Lower leg skin (tissue), 3 donors: Measurements from ENCODE around the gene CYS1.

Experiments used
- POLR2A ChIP-seq, 2 donors: fragments of 450-650 bp; IDR thresholded peaks; one replicate each; pipeline ENCODE4 v1.6.1; 2016 to 2017; ENCODE audit warnings: antibody characterized with exemption in 2 of 2, mild to moderate bottlenecking in 1 of 2, moderate library complexity in 1 of 2
- TF ChIP-seq, protein P1 (sequence below), 3 donors: fragments of 450-650 bp; IDR thresholded peaks; one replicate each; pipeline ENCODE4 v1.5.1; 2016; ENCODE audit warnings: antibody characterized with exemption in 3 of 3, mild to moderate bottlenecking in 3 of 3, moderate library complexity in 2 of 3

DNA sequence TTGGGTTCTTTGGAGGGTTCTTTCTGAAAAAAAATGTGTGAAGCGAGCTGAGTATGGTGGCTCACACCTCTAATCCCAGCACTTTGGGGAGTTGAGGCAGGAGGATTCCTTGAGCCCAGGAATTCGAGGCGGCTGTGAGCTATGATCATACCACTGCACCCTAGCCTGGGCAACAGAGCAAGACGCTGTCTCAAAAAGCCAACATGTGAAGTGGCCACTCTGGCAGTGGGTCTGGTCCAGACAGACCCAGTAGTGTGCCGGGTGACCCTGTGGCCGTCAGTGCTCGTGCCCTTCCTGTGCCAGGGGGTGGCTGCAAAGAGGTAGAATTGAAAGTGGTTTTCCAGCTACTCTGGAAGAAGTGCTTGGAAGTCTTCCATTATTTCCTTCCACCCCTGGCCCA is 25.2 kb downstream of the CYS1 start:
- TF ChIP-seq POLR2A (IDR thresholded peaks at IDR 0.05), result no peak
- TF ChIP-seq, protein P1, sequence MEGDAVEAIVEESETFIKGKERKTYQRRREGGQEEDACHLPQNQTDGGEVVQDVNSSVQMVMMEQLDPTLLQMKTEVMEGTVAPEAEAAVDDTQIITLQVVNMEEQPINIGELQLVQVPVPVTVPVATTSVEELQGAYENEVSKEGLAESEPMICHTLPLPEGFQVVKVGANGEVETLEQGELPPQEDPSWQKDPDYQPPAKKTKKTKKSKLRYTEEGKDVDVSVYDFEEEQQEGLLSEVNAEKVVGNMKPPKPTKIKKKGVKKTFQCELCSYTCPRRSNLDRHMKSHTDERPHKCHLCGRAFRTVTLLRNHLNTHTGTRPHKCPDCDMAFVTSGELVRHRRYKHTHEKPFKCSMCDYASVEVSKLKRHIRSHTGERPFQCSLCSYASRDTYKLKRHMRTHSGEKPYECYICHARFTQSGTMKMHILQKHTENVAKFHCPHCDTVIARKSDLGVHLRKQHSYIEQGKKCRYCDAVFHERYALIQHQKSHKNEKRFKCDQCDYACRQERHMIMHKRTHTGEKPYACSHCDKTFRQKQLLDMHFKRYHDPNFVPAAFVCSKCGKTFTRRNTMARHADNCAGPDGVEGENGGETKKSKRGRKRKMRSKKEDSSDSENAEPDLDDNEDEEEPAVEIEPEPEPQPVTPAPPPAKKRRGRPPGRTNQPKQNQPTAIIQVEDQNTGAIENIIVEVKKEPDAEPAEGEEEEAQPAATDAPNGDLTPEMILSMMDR (IDR thresholded peaks at IDR 0.05), result no peak
